H1 (cell line): ENCODE results near the gene ASCC1. TPM values are rescaled to one million over a fixed set of nuclear protein-coding genes. Genes with fewer than 3 reads are reported as not detected.

Source experiments
- polyA plus RNA-seq, 7 experiments: library from polyadenylated mRNA; depleted of rRNA in 3 of 7; stranded (reverse) in 5 of 7; unstranded in 2 of 7; fragments of >200 nt in 5 of 7; fragments of 200-250 nt in 2 of 7; gene quantifications; 1 replicate in 5 of 7; 2 replicates in 1 of 7; 4 replicates in 1 of 7; pipeline versions ENCODE4 v1.2.1 to v1.2.3, GENCODE V29; 2011 to 2013; ENCODE audit warnings: missing spikeins in 2 of 7, mixed read lengths in 2 of 7
- total RNA-seq: library from RNA; stranded (reverse); fragmentation: NEBNext Ultra II Directional; extraction: Animal tissue kit (Norgen Biotek cat#: 25700); gene quantifications from 2 replicates; pipeline ENCODE4 v1.2.1, GENCODE V29; 2021
- TF ChIP-seq, protein P1 (sequence below): IDR thresholded peaks from 2 replicates; pipeline ENCODE4 v1.6.1; 2012; ENCODE audit warnings: inconsistent platforms

The ASCC1 gene
- total and polyA plus RNA-seq, 2 of the 8 experiments (the other 6 are each of a cell fraction or from before 2014, with no cell fraction given) = 25.6 to 35.8 TPM

DNA sequence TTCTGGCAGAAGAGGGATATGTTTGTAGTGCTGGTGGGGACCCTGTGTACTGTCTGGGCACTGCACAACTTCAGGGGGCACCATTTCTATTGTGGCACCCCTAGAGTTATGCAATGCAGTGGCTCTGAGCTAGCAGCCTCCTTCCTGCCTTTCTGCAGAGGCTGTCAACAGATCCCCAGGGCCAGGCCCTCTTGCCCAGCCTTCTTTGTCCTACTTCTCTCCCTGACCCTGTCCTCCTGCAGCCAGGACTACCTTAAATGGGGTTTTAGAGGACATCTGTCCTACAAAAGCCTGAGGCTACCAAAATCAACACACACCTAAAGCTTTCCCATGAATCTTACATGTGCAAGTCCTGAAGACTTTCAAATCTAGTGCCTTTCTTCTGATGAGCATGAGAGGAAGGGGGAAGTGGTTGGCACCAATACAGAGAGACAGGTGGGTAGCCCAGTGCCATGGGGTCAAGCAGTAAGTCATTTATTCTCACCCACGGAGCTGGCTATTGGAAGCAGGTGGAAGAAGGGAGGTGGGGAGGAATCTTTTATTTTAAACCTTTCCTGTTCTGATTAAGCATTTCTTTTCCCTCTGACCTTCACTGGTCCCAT is 130.1 kb downstream of the ASCC1 start (continued):
- TF ChIP-seq, protein P1, sequence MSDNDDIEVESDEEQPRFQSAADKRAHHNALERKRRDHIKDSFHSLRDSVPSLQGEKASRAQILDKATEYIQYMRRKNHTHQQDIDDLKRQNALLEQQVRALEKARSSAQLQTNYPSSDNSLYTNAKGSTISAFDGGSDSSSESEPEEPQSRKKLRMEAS = no peak
